Measurements from ENCODE around the gene PRRC2B.

PRRC2B gene

DNA sequence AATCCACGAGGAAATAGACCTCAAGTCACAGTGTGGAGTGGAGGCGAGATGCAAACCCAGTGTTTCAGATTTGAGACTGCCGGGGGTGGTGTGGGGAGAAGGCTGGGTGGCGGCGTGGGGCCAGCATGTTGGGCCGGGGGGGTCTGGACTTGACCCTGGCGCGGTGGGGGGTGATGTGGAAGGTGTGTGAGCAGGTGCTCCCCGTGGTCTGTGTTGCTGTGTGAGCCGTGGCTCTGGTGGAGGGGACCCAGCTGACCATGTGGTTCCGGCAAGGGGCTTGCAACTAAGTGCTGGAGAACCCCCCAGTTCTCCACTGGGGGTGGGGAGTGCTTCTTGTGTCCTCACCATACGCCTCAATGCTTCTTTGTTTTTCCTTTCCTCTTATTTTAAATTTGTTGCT lies 25.8 kb downstream of the PRRC2B start:
- TF ChIP-seq, protein P1, sequence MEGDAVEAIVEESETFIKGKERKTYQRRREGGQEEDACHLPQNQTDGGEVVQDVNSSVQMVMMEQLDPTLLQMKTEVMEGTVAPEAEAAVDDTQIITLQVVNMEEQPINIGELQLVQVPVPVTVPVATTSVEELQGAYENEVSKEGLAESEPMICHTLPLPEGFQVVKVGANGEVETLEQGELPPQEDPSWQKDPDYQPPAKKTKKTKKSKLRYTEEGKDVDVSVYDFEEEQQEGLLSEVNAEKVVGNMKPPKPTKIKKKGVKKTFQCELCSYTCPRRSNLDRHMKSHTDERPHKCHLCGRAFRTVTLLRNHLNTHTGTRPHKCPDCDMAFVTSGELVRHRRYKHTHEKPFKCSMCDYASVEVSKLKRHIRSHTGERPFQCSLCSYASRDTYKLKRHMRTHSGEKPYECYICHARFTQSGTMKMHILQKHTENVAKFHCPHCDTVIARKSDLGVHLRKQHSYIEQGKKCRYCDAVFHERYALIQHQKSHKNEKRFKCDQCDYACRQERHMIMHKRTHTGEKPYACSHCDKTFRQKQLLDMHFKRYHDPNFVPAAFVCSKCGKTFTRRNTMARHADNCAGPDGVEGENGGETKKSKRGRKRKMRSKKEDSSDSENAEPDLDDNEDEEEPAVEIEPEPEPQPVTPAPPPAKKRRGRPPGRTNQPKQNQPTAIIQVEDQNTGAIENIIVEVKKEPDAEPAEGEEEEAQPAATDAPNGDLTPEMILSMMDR (conservative IDR thresholded peaks at IDR 0.05; ENCODE audit: low read depth, low read length), result no peak

DNA sequence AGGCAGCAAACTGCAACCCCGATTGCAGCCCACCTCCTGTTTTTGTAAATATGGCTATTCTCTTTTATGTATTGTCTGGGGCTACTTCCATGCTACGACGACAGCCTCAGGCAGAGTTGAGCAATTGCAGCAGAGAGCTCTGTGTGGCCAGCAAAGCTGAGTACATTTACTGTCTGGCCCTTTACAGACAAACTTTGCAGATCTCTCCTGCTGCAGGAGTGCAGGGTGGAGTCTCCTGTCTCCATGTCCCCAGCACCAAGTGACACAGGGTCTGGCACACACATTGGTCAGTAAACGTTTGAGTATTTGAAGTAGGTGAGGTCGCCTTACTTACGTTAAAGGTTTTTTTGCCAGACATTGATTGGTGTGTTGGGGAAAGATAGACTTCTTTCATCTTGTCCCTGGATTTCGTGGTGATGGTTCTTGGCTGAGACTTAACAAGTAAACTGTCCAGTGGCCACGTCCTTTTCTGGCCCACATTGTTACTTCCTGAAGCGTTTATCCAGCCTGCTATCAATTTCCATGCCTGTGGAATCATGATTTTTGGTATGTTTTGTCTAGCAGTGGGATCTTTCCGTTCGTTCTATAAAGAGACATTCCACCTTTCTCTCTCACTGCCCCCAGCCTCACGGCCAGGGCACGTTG lies 27.2 kb downstream of the PRRC2B start:
- no peak overlapping the region for H3K4me3 ChIP-seq (ENCODE audit: low read length)
- DNase-seq (ENCODE audit: low read depth), result no peak
- TF ChIP-seq, protein P1 (conservative IDR thresholded peaks at IDR 0.05; ENCODE audit: low read depth, low read length), result peak; percentile 26

More for the DNA sequence above, 25.8 kb downstream of the PRRC2B start:
- no peak overlapping the region for H3K4me3 ChIP-seq (ENCODE audit: low read length)
- no peak for DNase-seq (ENCODE audit: low read depth)

DNA sequence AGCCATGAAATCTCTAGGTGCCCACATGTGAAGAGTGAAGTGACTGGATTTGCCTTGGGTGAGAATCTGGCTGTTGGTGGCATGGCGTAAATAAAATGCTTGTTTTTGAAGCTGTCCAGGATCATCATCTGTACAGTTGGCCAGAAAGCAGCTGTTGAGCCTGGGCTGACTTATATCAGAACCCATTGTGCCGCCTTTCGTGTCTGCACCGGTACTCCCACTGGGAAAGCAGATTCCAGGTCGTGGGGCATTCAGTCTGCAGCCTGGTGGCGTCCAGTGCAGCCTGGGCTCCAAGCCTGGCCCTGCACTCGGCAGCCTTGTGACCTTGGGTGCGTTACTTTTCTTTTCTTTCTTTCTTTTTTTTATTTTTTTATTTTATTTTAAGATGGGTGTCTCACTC lies 27.8 kb downstream of the PRRC2B start:
- H3K4me3 ChIP-seq (ENCODE audit: low read length), result no peak overlapping the region
- no peak for DNase-seq (ENCODE audit: low read depth)
- TF ChIP-seq, protein P1 (conservative IDR thresholded peaks at IDR 0.05; ENCODE audit: low read depth, low read length), result no peak

DNA sequence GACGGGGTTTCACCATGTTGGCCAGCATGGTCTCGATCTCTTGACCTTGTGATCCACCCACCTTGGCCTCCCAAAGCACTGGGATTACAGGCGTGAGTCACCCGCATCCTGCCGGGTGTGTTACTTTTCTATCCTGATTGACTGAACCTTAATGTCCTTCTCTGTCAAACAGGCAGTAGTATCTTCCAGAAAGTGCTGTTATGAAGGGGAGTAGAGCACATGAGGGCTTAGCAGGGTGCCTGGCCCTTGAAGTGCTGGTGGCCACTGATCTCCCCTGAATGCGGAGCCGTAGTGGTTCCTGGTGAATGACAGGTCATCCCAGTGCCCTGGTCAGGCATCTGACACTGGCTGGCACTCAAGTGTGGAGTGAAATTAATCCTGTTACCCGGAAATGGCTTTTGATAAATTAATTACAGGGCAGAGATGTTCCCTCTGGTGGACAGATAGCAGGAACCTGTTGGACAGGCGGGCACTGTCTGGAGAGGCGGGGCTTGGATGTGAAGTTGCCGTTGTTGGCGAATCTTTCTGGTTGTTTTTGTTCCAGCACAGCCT lies 28.4 kb downstream of the PRRC2B start:
- DNase-seq (ENCODE audit: low read depth), result no peak
- TF ChIP-seq, protein P1 (conservative IDR thresholded peaks at IDR 0.05; ENCODE audit: low read depth, low read length), result no peak
- H3K4me3 ChIP-seq (ENCODE audit: low read length), result no peak overlapping the region

DNA sequence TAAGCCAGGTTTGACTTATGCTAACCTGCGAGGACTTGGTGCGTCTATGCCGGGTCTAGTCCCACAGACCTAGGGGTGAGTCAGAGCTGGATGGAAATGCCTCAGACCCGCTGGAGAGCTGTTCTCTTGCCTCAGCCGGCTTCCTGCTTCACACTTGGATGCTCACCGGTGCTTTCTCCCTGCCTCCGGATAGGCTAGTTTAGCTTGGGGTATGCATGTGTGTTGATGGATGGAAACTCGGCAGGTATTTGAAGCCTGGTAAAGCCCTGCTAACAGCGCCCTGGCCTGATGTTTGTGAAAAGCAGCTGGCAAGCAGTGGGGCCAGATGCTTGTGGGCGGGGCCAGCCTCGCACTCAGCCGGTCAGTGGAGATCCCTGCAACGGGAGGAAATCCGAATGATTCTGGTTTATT lies 29.3 kb downstream of the PRRC2B start:
- H3K4me3 ChIP-seq (ENCODE audit: low read length), result no peak overlapping the region
- TF ChIP-seq, protein P1 (conservative IDR thresholded peaks at IDR 0.05; ENCODE audit: low read depth, low read length), result no peak
- peak; percentile 90 for DNase-seq (ENCODE audit: low read depth)

DNA sequence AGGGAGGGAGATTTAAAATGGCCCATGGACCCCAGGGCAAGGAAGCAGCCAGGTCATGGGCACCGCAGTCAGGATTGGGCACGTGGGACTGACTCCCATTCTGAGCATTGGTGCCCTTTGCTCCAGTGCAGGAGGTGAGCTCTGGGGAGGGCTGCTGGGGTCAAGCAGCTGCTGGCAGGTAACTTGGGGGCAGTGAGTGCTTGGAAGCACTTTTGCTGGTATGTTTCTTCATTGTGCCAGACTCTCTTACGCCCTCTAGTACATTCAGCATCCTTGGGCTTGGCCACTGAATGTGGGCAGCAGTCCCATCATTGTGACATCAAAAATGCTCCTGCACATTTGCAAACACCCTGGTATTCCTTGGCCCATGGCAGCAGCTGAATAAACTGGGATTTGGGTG lies 32.7 kb downstream of the PRRC2B start:
- no peak overlapping the region for H3K4me3 ChIP-seq (ENCODE audit: low read length)
- TF ChIP-seq, protein P1 (conservative IDR thresholded peaks at IDR 0.05; ENCODE audit: low read depth, low read length), result no peak
- DNase-seq (ENCODE audit: low read depth), result no peak
